ENCODE results near the gene GARRE1. TPM values are rescaled to one million over a fixed set of nuclear protein-coding genes. Genes with fewer than 3 reads are reported as not detected.

GARRE1 gene
- polyA plus RNA-seq, 2 donors = 4.6 to 6.8 TPM

- H3K4me1 ChIP-seq (ENCODE audit: control insufficient read depth in 2 of 2, insufficient read depth in 2 of 2, low read length in 1 of 2) = no peaks in the 10 kb centered on the region
- no peaks in the 10 kb centered on the region for H3K27me3 ChIP-seq (ENCODE audit: control insufficient read depth in 1 of 2, insufficient read depth in 2 of 2, low read length in 2 of 2)
- H3K36me3 ChIP-seq (ENCODE audit: control insufficient read depth in 2 of 2, insufficient read depth in 2 of 2, low read length in 1 of 2) = peaks cover 5% of the 10 kb centered on the region in 2 donors
- H3K4me3 ChIP-seq (ENCODE audit: low read depth in 1 of 2, low read length in 2 of 2) = no peak overlapping the region
- H3K27ac ChIP-seq (ENCODE audit: low read depth in 2 of 2, low read length in 1 of 2) = no peak overlapping the region
- 73 to 76% methylated on average over 5 of the region's 5 CpGs for WGBS, 2 donors
- H3K9me3 ChIP-seq (ENCODE audit: control insufficient read depth in 2 of 2, insufficient read depth in 1 of 2, low read depth in 1 of 2, low read length in 1 of 2) = no peaks in the 10 kb centered on the region
Measured at GRCh38 chr19:34299576-34299975, 45.2 kb downstream of the GARRE1 start.

- 95 to 97% methylated on average over 13 of the region's 13 CpGs for WGBS, 2 donors
- Histone ChIP-seq H3K27ac (ENCODE audit: low read depth in 2 of 2, low read length in 1 of 2) (no peak overlapping the region), H3K36me3 (ENCODE audit: control insufficient read depth in 2 of 2, insufficient read depth in 2 of 2, low read length in 1 of 2) (peaks cover 5 to 6% of the 10 kb centered on the region in 2 donors), H3K4me1 (ENCODE audit: control insufficient read depth in 2 of 2, insufficient read depth in 2 of 2, low read length in 1 of 2) (no peaks in the 10 kb centered on the region), H3K27me3 (ENCODE audit: control insufficient read depth in 1 of 2, insufficient read depth in 2 of 2, low read length in 2 of 2) (no peaks in the 10 kb centered on the region), H3K4me3 (ENCODE audit: low read depth in 1 of 2, low read length in 2 of 2) (no peak overlapping the region), H3K9me3 (ENCODE audit: control insufficient read depth in 2 of 2, insufficient read depth in 1 of 2, low read depth in 1 of 2, low read length in 1 of 2) (no peaks in the 10 kb centered on the region)
Measured at GRCh38 chr19:34300380-34300779, 46.0 kb downstream of the GARRE1 start.

GRCh38 chr19:34300962-34301361 lies 46.6 kb downstream of the GARRE1 start:
- H3K27me3 ChIP-seq (ENCODE audit: control insufficient read depth in 1 of 2, insufficient read depth in 2 of 2, low read length in 2 of 2) = no peaks in the 10 kb centered on the region
- H3K36me3 ChIP-seq (ENCODE audit: control insufficient read depth in 2 of 2, insufficient read depth in 2 of 2, low read length in 1 of 2) = peaks cover 5 to 9% of the 10 kb centered on the region in 2 donors
- H3K4me1 ChIP-seq (ENCODE audit: control insufficient read depth in 2 of 2, insufficient read depth in 2 of 2, low read length in 1 of 2) = no peaks in the 10 kb centered on the region
- H3K4me3 ChIP-seq (ENCODE audit: low read depth in 1 of 2, low read length in 2 of 2) = no peak overlapping the region
- 87 to 93% methylated on average over 3 of the region's 3 CpGs for WGBS, 2 donors
- H3K9me3 ChIP-seq (ENCODE audit: control insufficient read depth in 2 of 2, insufficient read depth in 1 of 2, low read depth in 1 of 2, low read length in 1 of 2) = no peaks in the 10 kb centered on the region
- no peak overlapping the region for H3K27ac ChIP-seq (ENCODE audit: low read depth in 2 of 2, low read length in 1 of 2)

Other genes starting within 250 kb of the GARRE1 start
- gene LSM14A, start 82.0 kb upstream of the GARRE1 start, polyA plus RNA-seq = 10 to 100 TPM; 31.4 to 57.2 TPM
- 100 to 1,000 TPM in 1 of 2 donors, 10 to 100 TPM in 1; 64.3 to 125 TPM for gene GPI, start 110.6 kb downstream of the GARRE1 start, polyA plus RNA-seq
- gene PDCD2L, start 149.8 kb downstream of the GARRE1 start, polyA plus RNA-seq = 10 to 100 TPM in 1 of 2 donors, 1 to 10 TPM in 1; 6.9 to 10.9 TPM
- 10 to 100 TPM; 42.5 to 54.3 TPM for gene UBA2, start 173.8 kb downstream of the GARRE1 start, polyA plus RNA-seq
- gene WTIP, start 227.2 kb downstream of the GARRE1 start, polyA plus RNA-seq = 1 to 10 TPM; 1.3 to 2.8 TPM

Measured in esophagus (tissue), 2 donors.